Activated CD4-positive, alpha-beta T cell treated with anti-CD3 and anti-CD28 coated beads, Interleukin-2, amount 50 U/mL, for 16 hours (primary cell): ENCODE data around the gene PWWP2B.

Experiments
- DNase-seq: peaks from one replicate; pipeline ENCODE4 v3.0.0-alpha.2; 2020

Gene PWWP2B

DNA sequence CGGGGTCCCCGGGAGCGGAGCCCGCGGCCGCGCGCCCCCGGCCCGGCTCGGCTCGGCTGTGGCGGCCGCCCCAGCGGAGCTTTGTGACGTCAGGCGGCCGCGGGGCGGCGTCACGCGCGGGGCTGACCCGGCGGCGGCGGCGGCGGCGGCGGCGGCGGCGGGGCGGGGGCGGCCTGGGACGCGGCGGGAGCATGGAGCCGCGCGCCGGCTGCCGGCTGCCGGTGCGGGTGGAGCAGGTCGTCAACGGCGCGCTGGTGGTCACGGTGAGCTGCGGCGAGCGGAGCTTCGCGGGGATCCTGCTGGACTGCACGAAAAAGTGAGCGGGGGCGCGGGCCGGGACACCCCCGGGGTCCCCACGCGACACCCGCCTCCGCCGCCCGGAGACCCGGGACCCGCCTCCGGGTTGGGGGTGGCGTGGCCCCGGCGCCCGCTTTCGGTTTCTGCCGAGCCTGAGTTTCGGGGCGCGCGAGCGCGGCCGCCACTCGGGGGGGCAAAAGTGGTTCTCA, at the start of gene PWWP2B:
TSS of gene PWWP2B (plus strand) at position 165 of the 506 bp plus-strand sequence. CDS start at position 192, 27 bp downstream.
- DNase-seq = peak; percentile 11

DNA sequence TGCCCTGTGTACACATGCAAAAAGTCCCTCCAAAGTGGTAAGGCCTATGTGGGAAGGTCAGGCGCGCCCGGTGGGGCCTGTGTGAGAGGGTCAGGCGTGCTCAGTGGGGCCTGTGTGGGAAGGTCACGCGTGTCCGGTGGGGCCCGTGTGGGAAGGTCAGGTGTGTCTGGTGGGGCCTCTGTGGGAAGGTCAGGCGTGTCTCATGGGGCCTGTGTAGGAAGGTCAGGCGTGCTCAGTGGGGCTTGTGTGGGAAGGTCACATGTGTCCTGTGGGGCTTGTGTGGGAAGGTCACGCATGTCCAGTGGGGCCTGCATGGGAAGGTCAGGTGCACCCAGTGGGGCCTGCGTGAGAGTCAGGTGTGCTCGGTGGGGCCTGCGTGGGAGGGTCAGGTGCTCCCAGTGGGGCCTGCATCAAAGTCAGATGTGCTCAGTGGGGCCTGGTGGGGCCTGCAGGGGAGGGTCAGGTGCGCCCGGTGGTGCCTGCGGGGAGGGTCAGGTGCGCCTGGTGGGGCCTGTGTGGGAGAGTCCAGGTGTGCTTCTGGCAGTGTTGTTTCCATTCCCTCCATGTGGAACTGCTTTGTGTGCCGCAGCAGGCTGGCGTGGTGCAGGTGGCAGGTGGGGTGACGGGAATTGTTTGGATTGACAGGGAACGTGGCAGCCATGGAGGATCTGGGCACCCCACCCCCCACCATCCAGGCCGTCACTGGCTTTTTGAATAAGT, 49.6 kb upstream of the PWWP2B start:
- no peak for DNase-seq

DNA sequence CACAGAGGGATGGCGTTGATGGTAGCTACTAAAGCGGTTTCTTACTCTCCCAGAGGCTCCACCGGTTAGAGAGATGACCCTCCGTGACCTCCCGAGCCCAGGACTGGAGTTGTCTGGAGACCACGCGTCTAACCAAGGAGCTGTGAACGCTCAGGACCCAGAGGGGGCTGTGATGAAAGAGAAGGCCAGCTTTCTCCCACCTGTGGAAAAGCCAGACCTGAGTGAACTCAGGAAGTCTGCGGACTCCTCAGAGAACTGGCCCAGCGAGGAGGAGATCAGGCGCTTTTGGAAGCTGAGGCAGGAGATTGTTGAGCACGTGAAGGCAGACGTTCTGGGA, 49.1 kb upstream of the PWWP2B start:
- no peak for DNase-seq

DNA sequence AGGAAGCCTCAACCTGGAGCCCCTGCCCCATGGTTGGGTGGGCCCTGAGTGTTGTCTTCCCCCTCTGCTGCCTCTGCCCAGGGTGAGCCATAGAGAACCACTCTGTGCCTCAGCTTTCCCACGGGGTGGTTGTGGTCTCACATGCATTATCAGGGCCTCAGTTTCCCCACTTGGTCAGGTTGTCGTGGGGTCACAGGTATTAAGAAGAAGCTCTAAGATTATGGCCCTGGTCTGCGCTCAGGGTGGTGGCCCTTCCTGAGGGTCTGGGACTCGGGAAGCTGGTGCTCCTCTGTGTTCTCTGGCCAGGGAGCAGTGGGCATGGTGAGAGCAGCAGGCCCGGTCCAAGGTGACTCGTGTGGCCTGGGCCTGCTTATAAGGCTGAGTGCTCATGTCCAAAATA, 47.2 kb upstream of the PWWP2B start:
- DNase-seq = no peak

DNA sequence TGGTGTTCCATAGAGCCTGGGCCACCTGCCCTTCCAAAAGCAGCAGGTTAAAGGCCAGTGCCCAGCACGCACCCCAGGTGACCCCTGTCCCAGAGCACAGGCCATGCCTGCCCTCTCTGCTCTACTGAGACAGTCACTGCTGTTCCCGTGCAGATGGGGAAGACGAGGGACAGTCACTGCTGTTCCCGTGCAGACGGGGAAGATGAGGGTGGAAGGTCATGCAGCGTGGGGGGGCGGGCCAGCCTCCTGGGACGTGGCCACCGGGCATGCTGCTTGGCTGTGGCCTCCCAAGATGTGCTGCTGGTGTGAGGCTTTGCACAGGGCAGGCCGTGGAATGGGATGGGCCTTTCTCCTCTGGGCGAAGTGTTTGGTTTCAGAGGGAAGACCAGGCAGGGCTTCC, 46.6 kb upstream of the PWWP2B start:
- DNase-seq = no peak

DNA sequence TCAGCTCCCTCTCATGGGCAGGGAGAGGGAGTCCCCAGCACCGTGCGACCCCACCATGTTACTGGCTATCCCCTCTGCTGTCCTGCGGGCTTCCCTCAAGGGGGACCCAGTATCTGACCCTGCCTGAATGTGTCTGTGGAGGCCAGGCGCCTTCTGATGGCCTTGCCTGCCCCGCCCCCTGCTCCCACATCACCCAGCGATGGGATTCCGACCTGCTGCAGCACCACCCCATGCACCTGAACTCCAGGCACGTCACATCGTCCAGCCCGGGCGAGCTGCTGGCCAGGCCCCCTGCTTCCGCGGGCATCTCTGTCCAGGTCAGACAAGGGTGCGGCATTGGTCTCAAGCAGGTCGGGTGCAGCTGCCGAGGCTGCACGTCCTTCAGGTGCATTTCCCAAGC, 46.1 kb upstream of the PWWP2B start:
- DNase-seq = no peak

DNA sequence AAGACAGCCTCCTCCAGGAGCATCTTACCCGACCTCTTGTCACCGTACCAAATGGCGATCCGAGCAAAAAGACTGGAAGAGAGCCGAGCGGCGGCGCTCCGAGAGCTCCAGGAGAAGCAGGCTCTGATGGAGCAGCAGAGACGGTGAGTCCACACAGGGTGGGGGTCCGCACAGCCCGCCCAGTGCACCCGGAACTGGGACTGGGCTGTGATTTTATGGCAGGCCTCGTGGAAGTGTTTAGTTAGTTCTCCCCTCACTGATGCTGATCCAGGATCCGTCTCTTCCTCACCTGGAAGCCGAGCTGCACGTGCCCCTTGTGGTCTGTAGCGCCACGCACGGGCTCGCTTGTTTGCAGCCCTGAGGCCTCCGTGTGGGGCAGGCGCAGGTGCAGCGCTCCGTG, 45.4 kb upstream of the PWWP2B start:
- no peak for DNase-seq

DNA sequence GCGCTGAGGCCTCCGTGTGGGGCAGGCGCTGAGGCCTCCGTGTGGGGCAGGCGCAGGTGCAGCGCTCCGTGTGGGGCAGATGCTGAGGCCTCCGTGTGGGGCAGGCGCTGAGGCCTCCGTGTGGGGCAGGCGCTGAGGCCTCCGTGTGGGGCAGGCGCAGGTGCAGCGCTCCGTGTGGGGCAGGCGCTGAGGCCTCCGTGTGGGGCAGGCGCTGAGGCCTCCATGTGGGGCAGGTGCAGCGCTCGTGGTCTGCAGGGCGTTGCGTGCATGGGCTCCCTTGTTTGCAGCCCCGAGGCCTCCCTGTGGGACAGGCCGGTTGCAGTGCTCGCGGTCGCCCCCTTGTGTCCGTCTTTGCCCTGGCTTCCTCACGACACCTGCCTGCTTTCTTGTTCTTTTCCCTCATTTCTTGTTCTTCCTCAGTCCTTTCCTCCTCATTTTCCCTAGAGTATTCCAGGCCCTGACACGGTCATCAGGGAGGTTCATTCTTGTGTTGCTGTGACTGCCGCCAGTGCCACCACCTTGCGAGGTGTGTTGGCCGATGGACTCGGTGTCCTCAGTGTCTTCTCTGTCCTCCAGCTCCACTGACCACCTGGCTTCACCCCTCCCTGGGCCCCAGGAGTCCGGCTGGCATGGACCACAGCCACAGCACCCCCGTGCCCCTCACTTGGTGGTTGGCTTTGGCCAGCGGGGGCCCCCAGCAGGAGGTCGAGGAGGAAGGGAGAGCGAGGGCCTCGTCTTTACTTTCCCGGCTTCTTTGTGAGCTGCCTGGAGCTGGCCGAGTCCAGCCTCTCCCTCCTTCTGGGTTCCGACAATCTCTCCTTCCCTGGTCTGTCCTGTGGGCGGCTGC, 44.3 kb upstream of the PWWP2B start:
- DNase-seq = peak; percentile 70

DNA sequence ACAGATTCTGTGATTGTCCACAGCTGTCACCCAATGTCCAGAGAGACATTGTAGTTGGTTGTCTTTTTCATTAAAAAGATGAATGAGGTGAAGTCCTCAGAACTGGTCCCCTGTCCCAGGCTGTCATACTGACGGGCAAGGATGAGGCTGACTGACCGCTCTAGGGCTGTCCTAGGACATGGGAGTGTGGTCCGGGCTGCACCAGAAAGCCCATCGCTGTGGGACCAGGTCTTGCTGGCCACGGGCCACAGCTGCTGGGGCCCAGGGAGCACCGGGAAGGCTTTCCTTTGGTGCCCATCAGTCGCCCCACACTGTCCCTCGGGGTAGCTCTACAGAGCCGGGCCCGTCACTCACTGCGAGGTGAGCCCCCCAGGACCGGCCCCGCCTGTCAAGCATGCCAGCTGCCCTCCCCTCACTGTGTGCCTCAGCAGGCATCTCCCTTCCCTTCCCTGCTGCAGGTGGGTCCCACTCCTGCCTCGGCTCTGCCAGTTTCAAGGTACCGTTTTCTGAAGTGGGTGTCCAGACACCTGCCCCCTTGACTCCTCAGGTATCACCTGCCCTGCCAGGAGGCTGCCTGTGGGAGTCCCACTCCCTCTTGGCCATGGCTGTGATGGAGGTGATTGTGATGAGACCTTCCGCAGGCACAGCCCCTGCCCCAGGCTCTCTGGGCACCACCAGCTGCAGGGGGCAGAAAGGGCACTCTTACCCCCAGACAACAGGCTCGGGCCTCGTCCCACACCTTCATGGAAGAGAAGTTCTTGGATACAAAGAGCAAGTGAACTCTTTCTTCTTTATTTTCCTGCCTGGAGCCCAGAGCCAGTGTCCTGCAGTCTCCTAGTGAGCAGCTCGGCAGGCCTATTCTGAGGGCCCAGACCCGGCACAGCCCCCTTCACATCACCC, 43.3 kb upstream of the PWWP2B start:
- DNase-seq = no peak

DNA sequence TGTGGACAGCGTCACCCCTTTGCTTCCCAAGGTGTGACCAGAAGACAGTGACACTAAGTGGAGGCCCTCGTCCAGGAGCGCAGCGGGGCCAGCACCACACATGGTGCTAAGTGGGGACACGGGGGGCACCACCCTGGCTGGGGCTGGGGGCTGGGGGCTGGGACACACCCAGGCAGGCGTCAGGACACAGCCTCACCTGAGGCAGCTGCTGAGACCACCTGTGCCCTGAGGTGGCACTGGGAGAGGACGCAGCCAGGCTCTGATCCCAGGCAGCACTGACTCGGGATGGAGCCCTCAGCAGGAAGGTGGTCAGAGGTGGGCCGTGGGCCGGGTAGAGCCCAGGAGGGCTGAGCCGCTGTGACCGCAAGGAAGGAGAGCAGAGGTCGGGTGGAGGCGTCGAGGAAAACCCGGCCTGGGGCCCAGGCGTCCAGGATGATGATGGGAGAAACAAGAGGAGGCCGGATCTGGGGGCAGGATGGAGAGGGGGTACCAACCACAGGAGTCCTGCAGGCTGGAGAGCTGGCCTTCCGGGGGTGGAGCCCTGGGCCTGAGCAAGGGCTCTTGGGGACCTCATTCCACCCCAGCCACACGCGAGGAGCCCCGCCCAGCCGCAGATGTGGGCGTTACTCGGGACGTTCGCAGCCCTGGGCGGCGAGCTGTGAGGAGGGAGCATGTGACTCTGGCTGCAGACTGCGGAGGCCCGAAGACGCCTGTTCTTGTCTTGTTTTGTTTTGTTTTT, 42.5 kb upstream of the PWWP2B start:
- no peak for DNase-seq

DNA sequence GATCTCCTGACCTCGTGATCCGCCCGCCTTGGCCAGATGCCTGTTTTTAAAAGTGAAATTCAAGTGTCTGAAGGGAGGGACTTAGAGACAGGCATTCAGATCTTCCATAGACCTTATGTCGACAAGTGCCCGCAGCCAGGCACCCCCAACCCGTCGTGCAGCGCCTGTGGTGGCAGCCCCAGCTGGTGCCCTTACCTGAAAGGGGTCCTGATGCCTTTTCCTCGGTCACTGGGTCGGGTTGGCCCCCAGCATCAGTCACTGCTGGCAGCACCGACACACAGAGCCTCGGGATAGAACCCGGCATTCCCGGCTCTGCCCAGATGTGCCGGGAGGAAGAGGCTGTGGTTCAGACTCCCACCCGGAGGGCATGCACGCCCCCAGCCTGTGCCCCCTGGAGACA, 41.7 kb upstream of the PWWP2B start:
- no peak for DNase-seq

DNA sequence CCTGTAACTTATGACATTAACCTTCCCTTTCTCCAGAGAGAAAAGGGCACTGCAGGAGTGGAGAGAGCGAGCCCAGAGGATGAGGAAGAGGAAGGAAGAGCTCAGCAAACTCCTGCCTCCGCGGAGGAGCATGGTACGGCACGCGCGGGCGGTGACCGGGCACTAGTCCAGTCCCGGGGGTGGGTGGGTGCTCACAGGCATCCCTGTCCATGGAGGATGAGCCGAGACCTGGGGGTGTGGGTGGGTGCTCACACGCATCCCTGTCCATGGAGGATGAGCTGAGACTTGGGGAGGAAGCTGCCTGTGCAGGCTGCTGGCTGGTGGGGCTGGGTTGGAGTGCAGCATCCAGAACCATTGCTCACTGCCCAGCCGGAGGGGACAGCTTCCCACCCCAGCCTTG, 41.2 kb upstream of the PWWP2B start:
- no peak for DNase-seq

DNA sequence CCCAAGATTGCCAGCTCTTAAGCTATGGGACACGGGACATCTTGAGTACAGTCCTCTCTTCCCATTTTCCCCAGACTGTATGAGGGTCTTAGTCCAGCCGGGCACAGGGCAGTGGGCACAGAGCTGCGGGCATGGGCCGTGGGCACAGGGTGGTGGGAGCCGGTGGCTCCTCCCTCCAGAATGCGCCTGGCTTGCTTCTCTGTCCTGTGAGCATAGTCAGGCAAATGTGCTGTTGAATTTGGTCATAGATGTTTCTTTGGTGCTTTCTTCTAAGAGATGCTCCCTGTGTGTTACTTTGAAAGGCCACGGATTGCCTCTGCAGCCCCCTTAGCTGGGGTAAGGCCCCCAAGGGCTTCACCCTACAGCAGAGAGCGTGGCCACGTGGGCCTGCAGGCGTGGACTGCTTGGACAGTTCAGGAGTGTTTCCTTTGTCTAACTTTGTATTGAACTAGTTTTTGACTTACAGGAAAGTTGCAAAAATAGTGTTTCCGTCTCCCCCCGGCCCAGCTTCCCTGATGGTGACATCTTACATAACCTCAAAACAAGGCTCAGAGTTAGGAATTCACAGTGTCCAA, 40.3 kb upstream of the PWWP2B start:
- no peak for DNase-seq

DNA sequence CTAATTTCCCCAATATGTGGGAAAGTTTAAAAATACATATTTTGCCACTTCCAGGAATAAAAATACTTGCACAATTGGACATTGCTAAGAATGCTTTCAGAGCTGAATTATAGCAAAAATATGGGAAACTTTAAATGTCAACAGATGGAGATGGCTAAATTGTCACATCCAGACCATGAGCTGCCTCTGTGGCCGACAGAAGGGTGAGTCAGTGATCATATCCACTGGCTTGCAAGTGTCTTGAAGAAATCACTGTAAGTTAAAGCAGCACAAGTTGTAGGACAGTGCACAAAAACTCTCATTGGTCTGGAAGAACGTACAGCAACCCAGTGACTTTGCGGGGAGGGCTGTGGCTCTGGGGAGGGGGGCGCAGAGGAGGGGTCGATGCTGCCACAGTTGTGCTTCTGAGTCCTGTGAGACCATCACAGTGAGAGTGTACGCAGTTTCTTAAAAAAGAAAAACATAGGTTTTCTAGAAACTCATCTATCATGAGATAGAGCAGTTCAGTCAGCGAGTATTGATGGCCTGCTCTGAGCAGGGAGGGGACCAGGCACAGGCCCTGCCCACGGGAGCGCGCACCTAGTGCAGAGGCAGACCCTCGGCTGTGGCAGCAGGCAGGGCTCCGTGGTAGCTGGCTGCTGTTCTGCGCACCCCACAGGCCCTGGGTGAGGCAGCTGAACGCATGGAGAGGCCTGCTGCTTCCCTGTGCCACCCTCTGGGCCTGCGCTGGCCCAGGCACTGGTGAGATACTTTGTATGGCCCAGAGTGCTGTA, 39.5 kb upstream of the PWWP2B start:
- no peak for DNase-seq

DNA sequence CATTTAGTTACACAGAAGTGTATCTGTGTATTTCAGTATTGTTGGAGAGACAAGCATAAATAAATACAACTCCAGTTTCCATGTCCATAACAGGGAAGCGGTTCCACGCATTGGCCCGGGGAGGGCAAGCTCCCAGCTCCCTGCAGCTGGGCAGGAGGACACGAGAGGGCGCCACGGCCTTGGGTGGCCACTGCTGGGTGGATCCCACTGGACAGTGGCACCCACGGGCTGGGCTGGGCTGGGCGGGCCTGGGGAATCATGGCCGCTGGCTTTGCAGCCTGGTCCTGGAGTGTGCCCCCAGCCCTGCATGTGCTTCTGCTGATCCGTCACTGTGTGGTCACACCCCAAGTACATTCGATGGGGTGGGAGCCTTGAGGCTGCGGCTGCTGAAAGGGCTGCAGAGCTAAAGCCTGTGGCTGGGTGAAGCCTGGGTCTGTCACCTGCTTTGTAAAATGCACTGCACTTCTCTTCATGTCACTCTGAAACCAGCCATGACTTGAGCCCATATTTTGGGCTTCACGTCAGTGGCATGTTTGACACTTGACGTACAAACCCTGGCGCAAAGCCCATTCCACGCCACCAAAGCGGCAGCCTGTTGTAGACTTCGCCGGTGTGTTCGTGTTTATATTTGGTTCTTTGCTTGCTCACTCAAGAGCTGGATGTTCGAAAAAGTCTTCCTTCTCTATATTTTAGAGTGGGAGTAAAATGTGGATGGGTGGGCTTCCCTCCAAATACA, 37.5 kb upstream of the PWWP2B start:
- DNase-seq = no peak

DNA sequence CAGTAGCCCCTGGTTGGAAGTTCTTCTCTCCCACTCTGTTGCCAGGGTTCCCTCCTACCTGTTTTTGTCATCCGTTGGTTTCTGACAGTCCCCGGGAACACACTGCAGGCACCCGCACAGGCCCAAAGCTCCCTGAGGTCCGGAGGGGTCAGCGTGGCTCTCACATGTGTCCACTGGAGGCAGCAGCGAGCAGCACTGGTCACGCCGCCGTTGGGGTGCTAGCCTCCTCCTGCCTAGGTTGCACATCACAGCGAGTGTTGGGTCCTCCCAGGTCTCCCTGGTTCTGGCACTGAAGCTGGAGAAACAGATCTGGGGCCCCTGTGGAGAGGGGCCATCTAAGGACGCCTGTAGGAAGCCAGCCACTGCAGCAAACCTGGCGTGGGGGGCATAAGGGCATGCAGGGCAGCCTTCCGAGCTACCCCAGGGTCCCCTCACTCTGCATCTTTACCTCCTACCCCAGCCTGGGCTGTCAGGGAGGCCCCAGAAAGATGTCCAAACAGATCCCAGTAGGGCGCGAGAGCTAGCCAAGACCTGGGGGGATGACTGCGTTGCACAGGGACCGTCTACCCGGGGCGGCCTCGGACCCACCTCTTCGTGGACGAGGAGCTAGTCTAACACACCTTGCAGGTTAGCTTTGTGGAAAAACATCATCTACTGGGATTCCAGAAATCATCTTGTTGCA, 36.1 kb upstream of the PWWP2B start:
- DNase-seq = no peak

DNA sequence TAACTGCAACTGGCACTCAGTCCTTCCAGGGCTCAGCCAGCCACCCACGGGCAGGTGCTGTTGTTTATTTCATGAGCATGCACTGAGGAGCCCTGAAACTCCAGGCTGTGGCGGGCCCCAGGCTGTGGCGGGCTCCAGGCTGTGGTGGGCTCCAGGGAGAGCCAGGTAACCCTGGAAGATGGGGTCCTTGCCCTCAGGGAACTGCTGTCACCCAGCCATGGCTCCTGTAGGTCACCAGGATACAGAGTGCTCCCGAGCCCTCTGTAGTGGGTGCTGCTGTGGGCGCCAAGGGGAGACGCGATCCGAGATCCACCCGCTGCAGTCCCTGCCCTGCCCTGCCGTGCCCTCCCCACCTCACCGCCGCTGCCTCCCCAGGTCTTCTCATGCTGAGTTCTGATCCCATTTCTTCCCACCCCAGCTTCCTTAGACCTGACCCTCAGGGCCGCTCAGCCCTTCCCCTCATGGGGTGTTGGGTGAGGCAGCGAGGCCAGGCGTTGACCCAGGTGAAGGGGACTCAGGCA, 35.4 kb upstream of the PWWP2B start:
- no peak for DNase-seq

DNA sequence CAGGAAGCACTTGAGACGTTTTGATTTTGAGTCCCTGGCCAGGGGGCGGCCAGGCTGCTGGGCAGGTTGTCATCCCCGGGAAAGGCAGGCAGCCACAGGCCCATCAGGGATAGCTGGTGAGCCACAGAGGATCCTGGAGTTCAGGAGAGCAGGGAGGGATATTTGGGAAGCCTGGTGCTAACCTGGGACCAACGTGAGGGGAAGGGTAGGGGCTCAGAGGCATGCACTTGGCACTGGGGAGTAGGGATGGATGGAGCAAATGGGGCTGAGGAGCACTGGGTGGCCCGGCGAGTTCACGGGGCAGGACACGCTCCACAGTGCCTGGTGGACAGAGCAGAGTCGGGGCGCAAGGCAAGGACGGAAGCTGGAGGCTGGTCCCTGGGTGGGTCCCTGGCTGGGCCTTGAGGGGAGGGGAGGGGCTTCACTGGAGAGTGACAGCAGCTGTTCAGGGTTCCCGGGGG, 34.8 kb upstream of the PWWP2B start:
- no peak for DNase-seq

DNA sequence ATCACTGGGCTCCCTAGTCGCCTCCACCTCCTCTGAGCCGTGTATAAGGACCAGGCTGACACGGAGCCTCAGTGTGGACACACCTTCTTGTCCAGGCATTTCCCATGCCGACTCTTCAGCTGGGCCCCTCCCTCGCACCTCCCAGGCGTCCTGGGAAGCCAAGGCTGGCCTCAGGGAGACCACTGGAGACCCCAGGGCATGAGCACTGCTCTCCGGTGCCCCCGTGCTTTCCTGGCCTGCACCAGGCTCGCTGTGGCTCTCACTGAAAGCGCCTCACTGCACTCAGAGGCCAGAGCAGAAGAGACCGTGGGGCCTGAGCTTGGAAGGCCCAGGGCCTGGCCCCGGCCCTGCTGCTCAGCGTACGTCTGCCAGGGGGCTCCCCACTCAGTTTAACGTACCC, 33.6 kb upstream of the PWWP2B start:
- DNase-seq = no peak
